MCF 10A (cell line): ENCODE measurements around the gene ACYP2. TPM values are rescaled to one million over a fixed set of nuclear protein-coding genes. Genes with fewer than 3 reads are reported as not detected.

Experiments used
- BruUV-seq: library from RNA; stranded (reverse); fragments of 400-500 nt; replicated peaks from 2 replicates; lab custom pipeline; 2021; lab: Mats Ljungman, UMichigan
- CTCF ChIA-PET: fragments of 300-600 bp; sonication (Branson Sonifier 250); formaldehyde crosslinking; extraction: SDS; loops from one replicate; lab custom pipeline; 2021; ENCODE audit warnings: antibody characterized with exemption, inconsistent platforms; lab: Yijun Ruan, JAX
- POLR2A ChIA-PET: fragments of 300-600, 350-650 bp; sonication (Branson Sonifier 250); formaldehyde crosslinking; extraction: SDS; loops from one replicate; lab custom pipeline; 2020; ENCODE audit warnings: antibody characterized with exemption, inconsistent platforms; lab: Yijun Ruan, JAX
- DNase-seq: peaks from one replicate; pipeline ENCODE4 v3.0.0-alpha.2; 2018; ENCODE audit not compliant: unreplicated experiment
- H3K27ac Mint-ChIP-seq: one replicate; pipeline ENCODE4 v1.8.0; 2022; ENCODE audit warnings: mild to moderate bottlenecking, low read depth, mixed read lengths; ENCODE audit not compliant: unreplicated experiment
- H3K27me3 Mint-ChIP-seq: one replicate; pipeline ENCODE4 v1.8.0; 2022; ENCODE audit warnings: mixed read lengths; ENCODE audit not compliant: insufficient read depth, unreplicated experiment
- H3K36me3 Mint-ChIP-seq: one replicate; pipeline ENCODE4 v1.8.0; 2022; ENCODE audit warnings: mild to moderate bottlenecking, moderate library complexity, mixed read lengths; ENCODE audit not compliant: insufficient read depth, unreplicated experiment
- H3K4me1 Mint-ChIP-seq: one replicate; pipeline ENCODE4 v1.8.0; 2022; ENCODE audit warnings: mixed read lengths; ENCODE audit not compliant: insufficient read depth, unreplicated experiment
- H3K4me3 Mint-ChIP-seq: one replicate; pipeline ENCODE4 v1.8.0; 2022; ENCODE audit warnings: mild to moderate bottlenecking, moderate library complexity, mixed read lengths; ENCODE audit not compliant: unreplicated experiment
- H3K9me3 Mint-ChIP-seq: one replicate; pipeline ENCODE4 v1.8.0; 2022; ENCODE audit warnings: mixed read lengths; ENCODE audit not compliant: unreplicated experiment
- CTCF ChIP-seq: fragments of 200-600 bp; IDR thresholded peaks from one replicate; pipeline ENCODE4 v1.8.0; 2022; ENCODE audit warnings: antibody characterized with exemption, mild to moderate bottlenecking; ENCODE audit not compliant: unreplicated experiment
- intact Hi-C: fragments of 100-400 bp; cut with micrococcal nuclease; formaldehyde crosslinking; loops from 2 replicates; pipeline ENCODE4 v1.14.1; 2022
- total RNA-seq: library from RNA; stranded (reverse); gene quantifications from 2 replicates; pipeline ENCODE4 v1.2.3, GENCODE V29; 2022

ACYP2 gene
- total RNA-seq, 1 experiment from 2014 or later = 14.3 TPM

GRCh38 chr2:54204476-54204875 is 89.1 kb downstream of the ACYP2 start:
- POLR2A ChIA-PET = no interaction called here
- intact Hi-C loops = no loop called here
- CTCF ChIA-PET = interaction anchor here (0.9 to 1.1 kb wide), 2 partner anchors 13 to 125 kb away, joined by 3 to 4 read pairs; no protein-coding TSS in a partner anchor
- H3K27me3 Mint-ChIP-seq = no peaks in the 10 kb centered on the region
- H3K9me3 Mint-ChIP-seq = no peaks in the 10 kb centered on the region
- H3K4me1 Mint-ChIP-seq = peaks cover 14% of the 10 kb centered on the region
- BruUV-seq = no TSS peak
- no peak overlapping the region for H3K27ac Mint-ChIP-seq
- H3K4me3 Mint-ChIP-seq = no peak overlapping the region
- no peak for DNase-seq
- no peaks in the 10 kb centered on the region for H3K36me3 Mint-ChIP-seq
- TF ChIP-seq CTCF = no peak

- peaks cover 14% of the 10 kb centered on the region for H3K4me1 Mint-ChIP-seq
- H3K27ac Mint-ChIP-seq = no peak overlapping the region
- ChIA-PET CTCF (interaction anchor here (1.5 kb wide), 1 partner anchor 221 kb away, joined by 3 read pairs; no protein-coding TSS in a partner anchor), POLR2A (interaction anchor here (1.0 kb wide), 1 partner anchor 352 kb away, joined by 3 read pairs; no protein-coding TSS in a partner anchor)
- H3K36me3 Mint-ChIP-seq = no peaks in the 10 kb centered on the region
- BruUV-seq = no TSS peak
- peak; percentile 50 for TF ChIP-seq CTCF
- H3K27me3 Mint-ChIP-seq = no peaks in the 10 kb centered on the region
- intact Hi-C loops = loop anchor here (1.0 kb wide), 1 partner anchor 297 kb away; no protein-coding TSS in a partner anchor
- H3K9me3 Mint-ChIP-seq = no peaks in the 10 kb centered on the region
- peak; percentile 55 for DNase-seq
- H3K4me3 Mint-ChIP-seq = no peak overlapping the region
These were observed 91.2 kb downstream of the ACYP2 start for GRCh38 chr2:54206596-54206995.

DNA sequence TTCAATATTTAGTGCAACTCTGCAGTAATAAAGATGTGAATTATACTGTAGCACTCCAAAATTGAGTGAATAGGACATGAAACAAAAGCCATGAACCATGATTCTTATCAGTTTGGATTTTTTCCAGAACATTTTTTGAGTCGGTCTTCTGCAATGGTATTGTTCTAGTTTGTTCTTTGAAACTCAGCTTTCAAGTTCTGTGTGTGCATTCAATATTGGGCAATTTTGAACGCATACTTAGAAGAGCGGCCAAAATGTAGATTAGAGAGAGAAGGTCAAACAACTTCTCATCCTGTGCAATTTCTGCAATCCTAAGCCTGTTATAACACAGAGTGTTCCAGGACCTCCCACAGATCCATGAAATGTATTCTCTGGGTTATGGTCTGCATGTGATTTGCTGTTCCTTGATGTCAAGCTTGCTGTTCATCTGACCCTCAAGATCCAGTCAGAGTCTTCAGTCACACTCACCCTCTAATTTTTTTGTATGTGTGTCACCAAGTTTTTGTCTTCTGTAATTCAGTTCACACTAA is 92.3 kb downstream of the ACYP2 start:
- no peak for TF ChIP-seq CTCF

DNA sequence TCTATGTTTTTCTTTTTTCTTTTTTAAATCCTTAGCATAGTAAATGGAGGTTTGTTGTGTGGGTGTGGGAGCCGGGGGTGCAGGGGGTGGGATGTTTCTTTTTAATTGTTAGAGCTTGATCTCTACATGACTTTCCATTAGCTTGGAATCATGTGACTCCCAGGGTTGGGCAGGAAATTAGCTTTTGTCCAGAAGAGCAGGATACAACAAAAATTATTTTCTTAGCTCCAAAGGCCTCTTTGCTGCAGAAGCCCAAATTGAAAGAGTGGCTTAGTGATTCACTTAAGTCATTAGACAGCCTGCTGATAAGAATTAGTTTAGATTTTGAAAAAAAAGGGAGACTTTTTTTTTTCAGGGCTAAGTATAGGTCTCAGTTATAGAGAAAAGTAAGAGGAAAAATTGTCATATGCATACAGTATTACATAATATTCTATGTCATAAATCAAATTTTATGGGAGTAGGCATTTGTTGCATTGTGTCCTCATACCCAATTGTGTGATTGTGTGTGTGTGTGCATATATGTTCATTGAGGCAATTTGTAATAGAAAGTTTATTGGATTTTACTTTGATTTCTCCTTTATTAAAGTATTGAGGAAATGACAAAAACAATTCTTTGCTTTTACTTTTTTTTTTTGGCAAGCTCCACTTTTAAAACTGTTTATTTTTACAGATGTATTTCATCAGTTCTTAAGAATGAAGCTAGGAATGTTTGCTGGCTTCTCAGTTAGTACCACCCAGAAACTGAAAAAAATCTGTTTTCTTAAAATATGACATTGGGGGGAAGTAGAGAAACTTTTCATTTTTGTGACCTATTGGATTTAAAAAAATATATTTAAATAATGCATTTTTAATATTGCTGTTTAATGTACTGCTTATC is 93.2 kb downstream of the ACYP2 start:
- Mint-ChIP-seq H3K9me3 (no peaks in the 10 kb centered on the region), H3K4me3 (no peak overlapping the region), H3K27ac (no peak overlapping the region), H3K4me1 (peaks cover 20% of the 10 kb centered on the region), H3K36me3 (no peaks in the 10 kb centered on the region), H3K27me3 (no peaks in the 10 kb centered on the region)
- DNase-seq = no peak
- ChIA-PET CTCF (interaction anchor here (0.6 to 1.1 kb wide), 4 partner anchors 36 to 206 kb away, joined by 3 to 5 read pairs (median 3); no protein-coding TSS in a partner anchor), POLR2A (interaction anchor here (0.6 to 1.0 kb wide), 5 partner anchors 9 to 418 kb away, joined by 3 to 4 read pairs (median 3); no protein-coding TSS in a partner anchor)
- TF ChIP-seq CTCF = no peak
- no TSS peak for BruUV-seq
- intact Hi-C loops = no loop called here

More for the DNA sequence above, 92.3 kb downstream of the ACYP2 start:
- ChIA-PET POLR2A (interaction anchor here (0.6 to 1.0 kb wide), 4 partner anchors 8 to 253 kb away, joined by 3 to 4 read pairs (median 3); no protein-coding TSS in a partner anchor), CTCF (interaction anchor here (0.6 to 0.7 kb wide), 4 partner anchors 37 to 499 kb away, joined by 3 to 5 read pairs (median 4); no protein-coding TSS in a partner anchor)
- H3K36me3 Mint-ChIP-seq = no peaks in the 10 kb centered on the region
- intact Hi-C loops = no loop called here
- DNase-seq = no peak
- H3K27ac Mint-ChIP-seq = no peak overlapping the region
- no peaks in the 10 kb centered on the region for H3K9me3 Mint-ChIP-seq
- no peaks in the 10 kb centered on the region for H3K27me3 Mint-ChIP-seq
- BruUV-seq = no TSS peak
- peaks cover 20% of the 10 kb centered on the region for H3K4me1 Mint-ChIP-seq
- H3K4me3 Mint-ChIP-seq = no peak overlapping the region
